CD4-positive, alpha-beta T cell treated with Interleukin-4 for 4 hours (primary cell): ENCODE results near the gene MYL4.
A peak's percentile ranks its signal among the peaks of the same experiment; 100 is the strongest.
"Not testable (repeated sequence)": the region's sequence is repeated elsewhere in the genome, so short reads cannot be mapped to it uniquely, and the experiment has no call there.

Experiments used
- DNase-seq: peaks from one replicate; pipeline ENCODE4 v3.0.0-alpha.2; 2020

MYL4 gene

DNA sequence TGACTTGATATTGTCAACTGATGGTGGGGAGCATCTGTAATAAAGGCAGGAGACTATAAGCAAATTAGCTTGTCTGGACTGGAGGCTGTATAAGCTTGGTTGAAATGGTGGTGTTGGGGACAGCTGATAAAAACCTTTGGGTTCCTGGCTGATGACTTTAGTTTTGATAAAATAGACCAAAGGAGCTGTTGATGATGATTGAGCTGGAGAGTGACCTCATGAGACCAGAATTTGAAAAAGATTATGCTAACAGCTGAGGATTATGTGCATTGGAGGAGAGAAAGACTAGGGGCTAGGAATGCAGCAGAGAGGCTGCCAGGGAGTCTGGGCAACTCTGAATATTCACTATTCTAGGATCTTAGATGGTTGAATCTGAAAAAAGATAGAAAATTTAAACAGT is 11.3 kb upstream of the MYL4 start:
- DNase-seq = no peak

- DNase-seq = no peak
Measured at GRCh38 chr17:47199627-47200324, 9.4 kb upstream of the MYL4 start.

DNA sequence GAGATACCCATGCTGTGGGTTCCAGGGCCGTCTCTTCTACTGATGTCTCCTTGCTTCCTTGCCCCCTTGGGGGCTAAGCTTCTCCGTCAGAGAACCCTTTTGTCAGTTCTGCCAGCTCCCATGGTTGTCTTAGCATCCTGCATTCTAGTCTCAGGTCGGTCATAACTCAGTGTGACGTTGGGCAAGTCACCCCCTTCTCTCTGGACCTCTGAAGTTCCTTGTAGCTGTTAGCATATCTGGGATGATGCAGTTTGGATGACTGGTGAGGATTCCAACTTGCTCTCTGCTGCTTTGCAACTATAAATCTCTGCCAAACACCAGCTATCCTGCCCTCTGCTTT is 8.9 kb upstream of the MYL4 start:
- DNase-seq = no peak

DNA sequence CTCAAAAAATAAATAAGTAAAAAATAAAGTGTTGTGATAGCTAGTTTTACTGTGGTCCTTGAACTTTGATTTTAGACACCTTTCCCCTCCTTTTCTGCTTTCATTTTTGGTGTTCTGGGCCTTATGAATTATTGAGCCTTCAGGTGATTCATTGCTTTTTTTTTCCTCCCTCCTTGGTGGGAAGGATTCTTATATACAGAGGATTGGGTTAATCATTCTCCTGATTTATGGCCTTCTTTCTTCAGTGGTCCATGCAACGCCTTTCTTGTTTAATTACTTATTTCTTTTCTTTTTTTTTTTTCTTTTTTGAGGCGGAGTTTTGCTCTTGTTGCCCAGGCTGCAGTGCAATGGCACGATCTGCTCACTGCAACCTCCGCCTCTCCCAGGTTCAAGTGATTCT is 8.0 kb upstream of the MYL4 start:
- no peak for DNase-seq

DNA sequence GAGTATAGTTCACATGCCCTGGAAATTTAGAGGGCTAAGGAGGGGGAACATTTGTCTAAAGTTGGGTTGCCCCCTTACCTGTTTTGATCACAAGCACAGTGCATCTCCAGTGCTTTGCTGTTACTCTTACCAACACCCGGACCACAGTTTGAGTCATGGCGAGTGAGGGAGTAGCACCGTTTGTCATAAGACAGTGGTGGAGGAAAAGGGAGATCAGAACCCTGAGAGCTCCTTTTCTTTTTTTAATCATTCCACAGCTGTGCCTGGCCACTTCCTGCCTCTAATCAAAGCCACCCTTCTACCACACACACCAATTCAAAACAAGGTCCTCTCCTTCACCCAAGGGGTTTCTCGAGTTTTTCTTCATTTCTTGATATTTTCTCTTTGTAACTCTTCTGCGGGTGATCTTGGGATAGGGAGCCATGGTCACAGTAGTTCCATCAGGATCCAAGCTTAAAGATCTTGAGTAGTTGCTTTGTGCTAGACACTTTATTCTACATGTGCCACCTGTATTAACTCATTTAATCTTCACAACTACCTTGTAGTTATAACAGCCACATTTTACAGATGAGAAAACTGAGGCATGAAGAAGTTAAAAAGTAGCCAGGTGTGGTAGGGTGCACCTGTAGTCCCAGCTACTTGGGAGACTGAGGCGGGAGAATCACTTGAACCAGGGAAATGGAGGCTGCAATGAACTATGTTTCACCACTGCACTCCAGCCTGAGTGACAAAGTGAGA is 5.0 kb upstream of the MYL4 start:
- peak; percentile 77 for DNase-seq

DNA sequence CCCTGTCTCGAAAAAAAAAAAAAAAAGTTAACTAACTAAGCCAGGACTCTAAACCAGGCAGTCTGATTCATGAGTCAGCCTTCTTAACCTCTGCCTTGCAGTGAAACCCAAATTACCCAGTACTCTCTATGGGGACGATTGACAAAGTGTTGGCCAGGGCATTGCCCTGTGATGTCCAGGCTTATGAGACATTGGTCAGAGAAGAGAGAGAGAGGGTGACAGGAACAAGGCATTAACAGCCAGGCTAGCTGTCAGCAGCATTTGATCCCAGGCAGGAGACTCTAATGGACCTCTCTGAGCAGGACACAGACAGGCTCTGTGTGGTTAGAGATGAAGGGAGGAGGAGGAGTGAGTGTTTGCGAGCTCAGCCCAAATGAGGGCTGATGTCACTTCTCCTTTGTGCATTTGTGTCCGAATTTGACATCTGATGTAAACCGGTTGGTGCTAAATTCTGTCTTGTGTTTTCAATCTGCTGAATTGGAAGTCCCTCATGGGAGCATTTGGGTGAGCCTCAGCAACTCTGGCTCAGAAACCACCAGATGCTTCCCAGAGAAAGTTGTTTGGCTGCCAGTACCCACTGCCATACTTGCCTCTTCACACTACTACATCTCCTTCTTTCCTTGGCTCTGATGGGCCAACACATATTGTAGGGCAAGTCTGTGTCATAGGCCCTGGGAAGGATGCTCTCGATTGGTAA is 4.3 kb upstream of the MYL4 start:
- DNase-seq = peak; percentile 65

DNA sequence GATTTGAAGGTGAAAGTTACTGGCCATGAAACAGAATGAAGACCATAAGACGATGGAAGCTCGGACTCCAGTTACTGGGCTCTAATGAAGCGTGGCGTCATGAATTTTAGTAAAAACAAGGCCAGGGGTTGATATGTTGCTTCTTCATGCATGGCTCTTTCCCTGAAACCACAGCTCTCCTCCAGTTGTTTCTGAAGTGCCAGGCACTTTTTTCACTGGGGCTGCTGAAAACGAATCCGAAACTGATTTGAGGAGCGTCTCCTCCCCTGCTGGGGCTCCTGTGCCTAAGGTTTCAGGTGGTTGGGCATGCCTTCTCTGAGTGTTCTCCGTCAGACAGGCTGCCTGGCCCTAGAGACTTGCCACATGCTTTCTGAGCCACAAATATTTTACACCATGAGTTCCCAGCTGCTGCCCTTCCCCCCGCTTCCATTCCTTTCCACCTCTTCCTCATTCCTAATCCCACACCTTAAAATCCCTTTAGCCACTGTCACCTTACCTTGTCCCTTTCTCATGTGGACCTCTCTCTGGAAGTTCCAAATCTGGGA is 3.7 kb upstream of the MYL4 start:
- peak; percentile 80 for DNase-seq

- DNase-seq = no peak
Measured at GRCh38 chr17:47207143-47208067, 1.7 kb upstream of the MYL4 start.

- no peak for DNase-seq
Measured at GRCh38 chr17:47209499-47209898, 351 bp downstream of the MYL4 start.

GRCh38 chr17:47210105-47210504 is 957 bp downstream of the MYL4 start:
- no peak for DNase-seq

DNA sequence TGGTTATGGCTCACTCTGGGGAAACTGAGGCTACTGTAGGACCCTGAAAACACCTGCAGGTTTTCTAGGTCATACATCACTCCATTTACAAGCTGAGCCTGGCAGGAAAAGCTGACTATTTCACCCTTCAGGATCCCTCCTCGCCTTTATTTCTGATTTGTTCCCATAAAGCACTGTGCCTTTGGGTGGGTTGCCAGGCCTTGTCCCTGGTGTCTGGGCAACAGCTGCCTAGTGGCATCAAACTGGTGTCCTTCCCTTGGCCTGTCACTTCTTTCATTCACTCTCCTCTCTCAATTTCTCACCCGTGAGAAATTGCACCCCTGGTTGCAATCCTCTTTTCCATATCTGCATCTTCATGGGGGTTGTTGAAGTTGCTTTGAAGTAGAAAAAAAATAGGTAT is 1.6 kb downstream of the MYL4 start:
- DNase-seq = no peak

DNA sequence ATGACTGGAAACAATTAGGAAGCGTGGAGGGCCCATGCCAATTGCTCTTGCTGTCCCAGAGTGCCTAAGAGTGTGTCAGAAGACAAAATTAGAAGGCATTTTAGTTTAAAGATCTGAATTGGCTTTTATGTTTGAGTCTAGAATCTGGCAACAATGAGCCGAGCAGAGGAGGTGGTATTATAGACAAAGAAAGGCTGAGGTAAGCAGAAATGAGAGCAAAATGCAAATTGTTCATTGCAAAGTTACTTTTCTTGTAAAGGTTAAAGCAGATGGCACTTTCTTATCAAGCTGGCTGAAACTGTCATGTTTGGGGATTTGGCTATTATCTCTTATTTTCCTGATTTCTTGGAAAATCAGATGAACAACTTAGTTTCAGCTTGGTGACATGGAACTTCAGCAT is 3.3 kb downstream of the MYL4 start:
- DNase-seq = no peak

DNA sequence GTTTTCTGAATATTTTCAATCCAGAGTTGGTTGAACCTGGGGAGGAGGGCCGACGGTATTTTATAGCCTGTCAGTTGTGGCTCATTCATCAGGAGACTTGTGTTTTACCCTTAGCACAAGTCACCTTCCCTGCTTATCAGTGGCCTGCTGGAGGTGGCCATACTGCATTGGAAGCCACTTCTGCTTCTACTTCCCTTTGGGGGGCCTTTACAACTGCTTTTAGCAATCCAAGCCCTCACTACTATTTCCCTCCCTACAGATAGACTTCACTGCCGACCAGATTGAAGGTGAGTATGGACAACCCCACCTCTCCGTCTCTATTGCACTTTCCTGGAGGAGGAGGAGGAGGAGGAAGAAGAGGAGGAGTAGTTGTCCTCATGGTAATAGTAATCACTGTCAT is 4.4 kb downstream of the MYL4 start:
- no peak for DNase-seq

GRCh38 chr17:47214931-47215330 is 5.8 kb downstream of the MYL4 start:
- DNase-seq = no peak

DNA sequence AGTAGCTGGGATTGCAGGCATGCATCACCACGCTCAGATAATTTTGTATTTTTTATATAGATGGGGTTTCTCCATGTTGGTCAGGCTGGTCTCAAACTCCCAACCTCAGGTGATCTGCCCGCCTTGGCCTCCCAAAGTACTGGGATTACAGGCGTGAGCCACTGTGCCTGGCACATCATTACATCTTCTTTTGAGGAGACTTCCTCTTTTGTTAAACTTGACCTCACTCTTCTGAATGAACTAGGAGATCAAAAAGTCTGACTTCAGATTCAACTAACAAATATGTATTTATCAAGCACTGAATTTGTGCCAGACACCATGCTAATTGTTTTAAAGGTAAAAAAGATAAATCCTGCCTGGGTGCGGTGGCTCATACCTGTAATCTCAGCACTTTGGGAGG is 7.7 kb downstream of the MYL4 start:
- not testable (repeated sequence) for DNase-seq

DNA sequence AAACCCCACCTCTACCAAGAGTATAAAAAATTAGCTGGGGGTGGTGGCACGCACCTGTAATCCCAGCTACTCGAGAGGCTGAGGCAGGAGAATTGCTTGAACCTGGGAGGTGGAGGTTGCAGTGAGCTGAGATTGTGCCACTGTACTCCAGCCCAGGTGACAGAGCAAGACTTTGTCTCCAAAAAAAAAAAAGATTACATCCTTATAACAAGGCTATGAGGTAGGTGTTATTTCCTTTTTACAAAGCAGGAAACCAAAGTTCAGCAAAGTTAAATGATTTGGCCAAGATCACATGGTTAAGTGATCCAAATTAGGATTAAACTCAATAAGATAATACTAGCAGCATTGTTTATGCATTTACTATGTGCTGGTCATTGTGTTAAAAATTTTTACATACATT is 8.1 kb downstream of the MYL4 start:
- peak; percentile 49 for DNase-seq

- no peak for DNase-seq
Measured at GRCh38 chr17:47218896-47219430, 9.8 kb downstream of the MYL4 start.

- no peak for DNase-seq
Measured at GRCh38 chr17:47219621-47220475, 10.7 kb downstream of the MYL4 start.

- peak; percentile 65 for DNase-seq
Measured at GRCh38 chr17:47220531-47220999, 11.4 kb downstream of the MYL4 start.

DNA sequence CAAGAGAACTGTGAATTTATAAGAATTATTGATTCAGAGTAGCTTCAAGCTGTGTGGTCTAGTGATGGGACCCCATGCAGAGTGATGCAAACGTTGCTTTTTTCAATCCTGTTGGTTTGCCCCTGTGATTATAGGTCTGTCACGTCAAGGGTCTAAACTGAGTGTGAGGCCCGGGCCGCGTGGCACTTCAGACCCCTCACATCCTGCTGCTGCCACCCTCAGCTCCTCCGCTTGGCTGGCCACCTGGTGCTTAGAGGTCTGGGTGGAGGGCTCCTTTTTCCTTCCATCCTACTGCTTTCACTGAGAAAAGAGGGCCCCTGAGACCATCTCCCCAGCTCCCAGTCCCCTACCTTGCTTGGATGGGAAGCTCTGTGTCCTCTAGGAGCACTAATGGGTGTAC is 12.0 kb downstream of the MYL4 start:
- DNase-seq = no peak

DNA sequence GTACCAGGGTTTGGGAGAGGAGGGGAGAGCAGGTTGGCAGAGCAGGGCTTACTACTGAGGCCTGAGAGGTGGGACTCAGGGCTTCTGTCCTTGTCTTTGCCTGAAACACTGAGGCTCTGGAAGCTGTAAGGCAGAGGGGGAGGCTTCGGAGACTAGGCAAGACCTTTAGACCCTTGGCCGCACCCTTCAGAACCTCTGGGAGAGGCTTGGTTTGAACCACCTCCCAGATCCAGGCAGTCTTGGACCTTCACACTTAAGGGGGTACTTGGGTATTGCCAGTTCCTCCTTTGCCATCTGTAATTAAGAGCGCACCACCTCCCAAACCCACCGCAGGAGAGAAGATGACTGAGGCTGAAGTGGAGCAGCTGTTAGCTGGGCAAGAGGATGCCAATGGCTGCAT is 12.9 kb downstream of the MYL4 start:
- no peak for DNase-seq
